Activated naive CD4-positive, alpha-beta T cell treated with anti-CD3 and anti-CD28 coated beads, Interleukin-2, amount 10 ng/mL, durations not matched to agents 7 days and 5 days (primary cell): ENCODE data around the gene CCDC97.

ENCODE experiments used
- CTCF ChIA-PET: fragments of 350-600 bp; sonication (Branson Sonifier 250); formaldehyde crosslinking; loops from one replicate; lab custom pipeline; 2021; ENCODE audit warnings: antibody characterized with exemption; lab: Charles Lee
- DNase-seq: peaks from one replicate; pipeline ENCODE4 v3.0.0-alpha.2; 2020
- H3K27ac Mint-ChIP-seq: one replicate; pipeline ENCODE4 v1.8.0; 2021; ENCODE audit warnings: mild to moderate bottlenecking, moderate library complexity, mixed read lengths
- H3K27me3 Mint-ChIP-seq: one replicate; pipeline ENCODE4 v1.8.0; 2021; ENCODE audit warnings: mild to moderate bottlenecking, mixed read lengths
- H3K36me3 Mint-ChIP-seq: one replicate; pipeline ENCODE4 v1.8.0; 2021; ENCODE audit warnings: mixed read lengths
- H3K4me1 Mint-ChIP-seq: one replicate; pipeline ENCODE4 v1.8.0; 2021; ENCODE audit warnings: mixed read lengths
- H3K4me3 Mint-ChIP-seq: one replicate; pipeline ENCODE4 v1.8.0; 2021; ENCODE audit warnings: mild to moderate bottlenecking, moderate library complexity, mixed read lengths
- H3K9me3 Mint-ChIP-seq: one replicate; pipeline ENCODE4 v1.8.0; 2021; ENCODE audit warnings: mixed read lengths

The CCDC97 gene

GRCh38 chr19:41350735-41351338, 40.9 kb downstream of the CCDC97 start:
- Mint-ChIP-seq H3K27me3 (no peaks in the 10 kb centered on the region), H3K9me3 (peaks cover 3% of the 10 kb centered on the region), H3K4me3 (peak overlapping the region; percentile 92), H3K27ac (peak overlapping the region; percentile 86), H3K36me3 (peaks cover 42% of the 10 kb centered on the region), H3K4me1 (peaks cover 50% of the 10 kb centered on the region)
- DNase-seq = no peak
- CTCF ChIA-PET = interaction anchor here (0.5 to 2.7 kb wide), 8 partner anchors 9 to 88 kb away, joined by 3 to 14 read pairs (median 4); partner anchors contain the start of gene B9D2

- DNase-seq = peak; percentile 90
- CTCF ChIA-PET = interaction anchor here (0.5 to 2.7 kb wide), 12 partner anchors 9 to 149 kb away, joined by 3 to 14 read pairs (median 4); partner anchors contain the start of gene B9D2
- Mint-ChIP-seq H3K27me3 (no peaks in the 10 kb centered on the region), H3K4me3 (peak overlapping the region; percentile 92), H3K36me3 (peaks cover 37% of the 10 kb centered on the region), H3K9me3 (peaks cover 3% of the 10 kb centered on the region), H3K27ac (peak overlapping the region; percentile 93), H3K4me1 (peaks cover 54% of the 10 kb centered on the region)
These were observed 41.6 kb downstream of the CCDC97 start for GRCh38 chr19:41351339-41352245.

- Mint-ChIP-seq H3K9me3 (peaks cover 3% of the 10 kb centered on the region), H3K4me3 (peak overlapping the region; percentile 92), H3K27ac (peak overlapping the region; percentile 93), H3K4me1 (peaks cover 59% of the 10 kb centered on the region), H3K27me3 (no peaks in the 10 kb centered on the region), H3K36me3 (peaks cover 40% of the 10 kb centered on the region)
- CTCF ChIA-PET = interaction anchor here (0.9 to 2.7 kb wide), 9 partner anchors 10 to 150 kb away, joined by 3 to 14 read pairs (median 4); partner anchors contain the start of gene B9D2
- DNase-seq = no peak
These were observed 42.3 kb downstream of the CCDC97 start for GRCh38 chr19:41352279-41352608.

GRCh38 chr19:41352609-41353465, 42.9 kb downstream of the CCDC97 start:
- peak overlapping the region; percentile 92 for H3K4me3 Mint-ChIP-seq
- H3K9me3 Mint-ChIP-seq = peaks cover 3% of the 10 kb centered on the region
- H3K4me1 Mint-ChIP-seq = peaks cover 61% of the 10 kb centered on the region
- H3K27me3 Mint-ChIP-seq = no peaks in the 10 kb centered on the region
- H3K36me3 Mint-ChIP-seq = peaks cover 38% of the 10 kb centered on the region
- DNase-seq = peak; percentile 83
- CTCF ChIA-PET = interaction anchor here (0.6 to 2.7 kb wide), 10 partner anchors 11 to 150 kb away, joined by 3 to 14 read pairs (median 4); partner anchors contain the start of genes B9D2 and CCDC97
- peak overlapping the region; percentile 93 for H3K27ac Mint-ChIP-seq

- no peaks in the 10 kb centered on the region for H3K27me3 Mint-ChIP-seq
- H3K4me3 Mint-ChIP-seq = peak within 1 kb of the TSS; percentile 92
- peaks cover 3% of the 10 kb centered on the region for H3K9me3 Mint-ChIP-seq
- H3K27ac Mint-ChIP-seq = peak within 1 kb of the TSS; percentile 93
- CTCF ChIA-PET = interaction anchor here (0.8 to 2.7 kb wide), 5 partner anchors 10 to 52 kb away, joined by 3 to 14 read pairs (median 4); partner anchors contain the start of gene B9D2
- peak; percentile 95 for DNase-seq
- H3K36me3 Mint-ChIP-seq = peaks cover 32% of the 10 kb centered on the region
- peaks cover 63% of the 10 kb centered on the region for H3K4me1 Mint-ChIP-seq
These were observed 43.7 kb downstream of the CCDC97 start, which contains the start of gene TGFB1 for GRCh38 chr19:41353466-41354342. Gene TGFB1, minus strand, starts transcription at chr19:41353922. Its CDS starts 878 bp downstream, at chr19:41353044.

GRCh38 chr19:41354343-41354953, 44.5 kb downstream of the CCDC97 start:
- Mint-ChIP-seq H3K27me3 (no peaks in the 10 kb centered on the region), H3K4me3 (peak overlapping the region; percentile 92), H3K27ac (peak overlapping the region; percentile 99), H3K4me1 (peaks cover 61% of the 10 kb centered on the region), H3K9me3 (no peaks in the 10 kb centered on the region), H3K36me3 (peaks cover 27% of the 10 kb centered on the region)
- no peak for DNase-seq
- CTCF ChIA-PET = interaction anchor here (0.8 to 2.5 kb wide), 2 partner anchors 10 to 53 kb away, joined by 4 to 16 read pairs; partner anchors contain the start of gene B9D2

- peaks cover 60% of the 10 kb centered on the region for H3K4me1 Mint-ChIP-seq
- CTCF ChIA-PET = interaction anchor here (0.8 to 2.5 kb wide), 2 partner anchors 10 to 53 kb away, joined by 4 to 16 read pairs; partner anchors contain the start of gene B9D2
- peaks cover 28% of the 10 kb centered on the region for H3K36me3 Mint-ChIP-seq
- no peak for DNase-seq
- no peaks in the 10 kb centered on the region for H3K27me3 Mint-ChIP-seq
- peak overlapping the region; percentile 99 for H3K27ac Mint-ChIP-seq
- no peaks in the 10 kb centered on the region for H3K9me3 Mint-ChIP-seq
- H3K4me3 Mint-ChIP-seq = peak overlapping the region; percentile 77
These were observed 45.1 kb downstream of the CCDC97 start for GRCh38 chr19:41355035-41355434.

- H3K36me3 Mint-ChIP-seq = peaks cover 30% of the 10 kb centered on the region
- H3K27me3 Mint-ChIP-seq = no peaks in the 10 kb centered on the region
- H3K9me3 Mint-ChIP-seq = no peaks in the 10 kb centered on the region
- peaks cover 61% of the 10 kb centered on the region for H3K4me1 Mint-ChIP-seq
- H3K27ac Mint-ChIP-seq = peak overlapping the region; percentile 99
- peak overlapping the region; percentile 77 for H3K4me3 Mint-ChIP-seq
- CTCF ChIA-PET = interaction anchor here (2.5 kb wide), 1 partner anchor 9 kb away, joined by 16 read pairs; the partner anchor contains the start of gene B9D2
- DNase-seq = peak; percentile 36
These were observed 45.8 kb downstream of the CCDC97 start for GRCh38 chr19:41355802-41356201.

GRCh38 chr19:41356984-41357739, 47.2 kb downstream of the CCDC97 start:
- H3K36me3 Mint-ChIP-seq = peaks cover 25% of the 10 kb centered on the region
- peak overlapping the region; percentile 99 for H3K27ac Mint-ChIP-seq
- peaks cover 59% of the 10 kb centered on the region for H3K4me1 Mint-ChIP-seq
- DNase-seq = peak; percentile 67
- H3K4me3 Mint-ChIP-seq = peak overlapping the region; percentile 77
- no peaks in the 10 kb centered on the region for H3K9me3 Mint-ChIP-seq
- H3K27me3 Mint-ChIP-seq = no peaks in the 10 kb centered on the region
- CTCF ChIA-PET = interaction anchor here (1.2 kb wide), 1 partner anchor 10 kb away, joined by 4 read pairs; no protein-coding TSS in a partner anchor

GRCh38 chr19:41357746-41358145, 47.8 kb downstream of the CCDC97 start:
- Mint-ChIP-seq H3K27me3 (no peaks in the 10 kb centered on the region), H3K36me3 (peaks cover 22% of the 10 kb centered on the region), H3K4me1 (peaks cover 65% of the 10 kb centered on the region), H3K27ac (peak overlapping the region; percentile 99), H3K4me3 (peak overlapping the region; percentile 77), H3K9me3 (no peaks in the 10 kb centered on the region)
- CTCF ChIA-PET = interaction anchor here (1.2 kb wide), 1 partner anchor 9 kb away, joined by 4 read pairs; no protein-coding TSS in a partner anchor
- no peak for DNase-seq

- Mint-ChIP-seq H3K27ac (peak overlapping the region; percentile 62), H3K9me3 (no peaks in the 10 kb centered on the region), H3K36me3 (peaks cover 21% of the 10 kb centered on the region), H3K4me1 (peaks cover 72% of the 10 kb centered on the region), H3K27me3 (no peaks in the 10 kb centered on the region), H3K4me3 (no peak overlapping the region)
- DNase-seq = no peak
- CTCF ChIA-PET = no interaction called here
These were observed 49.8 kb downstream of the CCDC97 start for GRCh38 chr19:41359741-41360140.
